HG03039 (cell line): Measurements from ENCODE around the gene KRTAP12-2.
"Not testable (repeated sequence)": the region's sequence is repeated elsewhere in the genome, so short reads cannot be mapped to it uniquely, and the experiment has no call there.

Experiments used
- ATAC-seq: cut with Tn5 transposase; IDR thresholded peaks from one replicate; pipeline ENCODE4 v1.9.1; 2021; ENCODE audit warnings: mild to moderate bottlenecking, moderate library complexity; ENCODE audit not compliant: unreplicated experiment

KRTAP12-2 gene

DNA sequence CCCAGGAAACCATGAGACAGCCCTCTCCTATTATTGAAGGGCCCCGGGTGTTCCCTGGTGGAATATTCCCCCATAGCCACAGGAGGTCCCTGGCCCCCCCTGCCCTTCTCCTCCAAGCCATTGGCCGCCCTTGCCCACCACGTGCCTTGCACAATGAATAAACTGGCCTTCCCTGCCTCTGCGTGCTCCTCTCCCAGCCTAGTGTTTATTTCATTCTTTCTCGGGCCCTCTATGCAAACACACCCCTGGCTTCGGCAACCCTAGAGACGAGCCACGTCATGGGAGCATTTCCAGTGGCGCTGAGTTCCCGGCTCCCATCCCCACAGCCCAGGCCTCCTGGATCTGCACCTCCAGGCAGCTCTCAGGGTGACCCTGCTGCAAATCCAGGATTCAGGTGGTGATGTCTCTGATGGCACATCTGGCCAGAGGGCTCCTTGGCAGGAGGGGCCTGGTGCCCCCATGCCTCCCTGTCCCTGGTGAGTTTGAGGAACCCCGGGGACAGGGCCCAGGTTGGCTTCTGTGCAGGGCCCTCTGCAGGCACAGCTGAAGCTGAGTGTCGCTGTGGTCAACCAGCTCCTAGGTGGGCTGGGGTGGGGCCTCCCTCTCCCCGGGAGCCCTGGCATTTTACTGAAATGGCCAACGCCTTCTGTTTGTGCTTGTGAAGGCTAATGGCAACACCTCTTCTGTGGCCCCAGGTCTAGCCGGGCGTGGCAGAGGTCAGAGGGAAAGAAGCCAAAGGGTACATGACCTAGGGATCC, 36.4 kb upstream of the KRTAP12-2 start:
- ATAC-seq: no peak

DNA sequence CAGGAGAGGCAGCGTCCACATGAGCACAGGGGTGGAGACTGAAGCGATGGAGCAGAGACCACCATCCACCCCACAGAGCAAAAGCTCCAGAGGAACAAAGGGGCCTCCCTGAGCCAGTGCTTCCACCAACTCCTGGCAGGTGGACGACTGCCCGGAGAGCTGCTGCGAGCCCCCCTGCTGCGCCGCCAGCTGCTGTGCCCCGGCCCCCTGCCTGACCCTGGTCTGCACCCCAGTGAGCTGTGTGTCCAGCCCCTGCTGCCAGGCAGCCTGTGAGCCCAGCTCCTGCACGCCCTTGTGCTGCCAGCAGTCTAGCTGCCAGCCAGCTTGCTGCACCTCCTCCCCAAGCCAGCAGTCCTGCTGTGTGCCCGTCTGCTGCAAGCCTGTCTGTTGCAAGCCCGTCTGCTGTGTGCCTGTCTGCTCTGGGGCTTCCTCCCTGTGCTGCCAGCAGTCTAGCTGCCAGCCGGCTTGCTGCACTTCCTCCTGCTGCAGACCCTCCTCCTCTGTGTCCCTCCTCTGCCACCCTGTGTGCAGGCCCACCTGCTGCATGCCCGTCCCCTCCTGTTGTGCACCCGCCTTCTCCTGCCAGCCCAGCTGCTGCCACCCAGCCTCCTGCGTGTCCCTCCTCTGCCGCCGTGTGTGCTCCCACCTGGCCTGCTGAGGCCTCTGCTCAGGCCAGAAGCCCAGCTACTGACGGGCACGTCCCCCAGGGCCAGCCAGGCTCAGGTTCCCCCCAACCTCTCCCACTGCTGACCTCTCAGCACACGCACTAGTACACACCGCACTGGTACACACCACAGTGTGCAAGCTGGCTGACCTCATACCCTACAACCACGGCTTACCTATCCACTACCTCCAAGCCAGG, 35.6 kb upstream of the KRTAP12-2 start:
- no peak for ATAC-seq

DNA sequence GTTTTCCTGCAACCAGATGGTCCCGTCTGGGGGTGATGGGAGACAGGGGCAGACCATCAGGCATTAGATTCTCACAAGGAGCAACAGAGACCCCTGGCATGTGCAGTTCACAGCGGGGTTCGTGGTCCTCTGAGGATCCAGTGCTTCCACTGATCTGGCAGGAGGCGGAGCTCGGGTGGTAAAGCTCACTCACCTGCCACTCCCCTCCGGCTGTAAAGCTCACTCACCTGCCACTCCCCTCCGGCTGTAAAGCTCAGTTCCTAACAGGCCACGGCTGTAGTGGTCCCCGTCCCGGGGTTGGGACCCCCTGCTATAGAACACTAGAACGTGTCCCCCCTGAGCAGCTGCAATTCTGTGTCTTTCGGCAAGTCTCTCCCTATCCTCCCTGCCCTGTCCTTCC, 34.8 kb upstream of the KRTAP12-2 start:
- no peak for ATAC-seq

DNA sequence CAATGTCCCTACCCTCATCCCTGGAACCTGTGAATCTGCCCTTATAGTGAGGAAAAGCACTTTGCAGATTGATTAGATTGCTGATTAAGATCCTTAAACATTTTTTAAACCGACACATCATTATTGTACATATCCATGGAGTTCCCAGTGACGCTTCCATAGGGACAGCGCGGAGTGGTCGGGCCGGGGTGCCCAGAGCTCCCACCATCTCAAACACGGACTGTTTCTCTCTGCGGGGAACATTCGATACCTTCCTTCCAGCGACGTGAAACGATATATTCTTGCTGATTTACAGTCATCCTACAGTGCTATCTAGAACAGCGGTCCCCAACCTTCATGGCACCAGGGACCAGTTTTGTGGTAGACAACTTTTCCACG, 34.3 kb upstream of the KRTAP12-2 start:
- ATAC-seq: no peak

DNA sequence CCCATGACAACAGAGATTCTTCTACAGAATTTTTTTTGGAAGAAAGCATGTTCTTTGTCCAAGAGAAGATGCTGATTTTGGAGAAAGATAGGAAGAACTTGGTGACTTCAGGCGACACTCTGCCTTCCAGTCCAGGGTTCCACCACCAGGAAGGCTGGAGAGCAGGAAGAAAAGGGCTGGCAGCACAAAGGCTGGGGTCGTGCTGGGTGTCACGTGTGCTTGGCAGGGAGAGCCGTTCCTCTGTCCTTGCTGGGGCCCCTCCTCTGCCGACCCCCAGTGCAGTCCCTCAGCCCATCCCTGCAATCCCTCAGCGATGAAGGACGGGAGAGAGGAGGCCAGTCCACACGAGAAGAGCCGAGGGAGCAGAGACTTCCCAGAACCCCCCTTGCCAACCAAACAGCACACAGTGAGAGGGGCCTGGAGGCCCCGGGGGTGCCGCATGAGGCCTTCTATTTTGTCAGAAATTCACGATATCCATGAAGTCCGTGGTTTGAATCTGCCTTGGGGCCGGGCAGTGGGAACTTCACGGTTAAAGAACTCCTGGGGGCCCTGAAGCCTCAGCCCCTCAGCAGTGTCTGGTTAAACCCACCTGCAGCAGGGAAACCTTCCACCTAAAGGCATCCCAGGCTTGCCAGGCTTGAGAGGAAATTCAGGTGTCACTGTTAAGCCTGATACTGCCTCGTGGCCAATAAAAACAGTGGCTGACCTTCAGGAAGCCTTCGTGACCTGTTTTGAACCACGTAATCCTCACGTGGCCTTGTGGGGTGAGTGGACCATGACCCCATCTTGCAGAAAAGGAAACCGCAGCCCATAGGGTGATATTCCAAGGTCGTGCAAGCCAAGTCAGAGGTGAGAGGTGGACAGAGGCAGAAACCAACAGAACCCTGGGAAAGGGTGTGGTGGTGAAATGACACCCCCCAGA, 33.6 kb upstream of the KRTAP12-2 start:
- ATAC-seq: no peak

DNA sequence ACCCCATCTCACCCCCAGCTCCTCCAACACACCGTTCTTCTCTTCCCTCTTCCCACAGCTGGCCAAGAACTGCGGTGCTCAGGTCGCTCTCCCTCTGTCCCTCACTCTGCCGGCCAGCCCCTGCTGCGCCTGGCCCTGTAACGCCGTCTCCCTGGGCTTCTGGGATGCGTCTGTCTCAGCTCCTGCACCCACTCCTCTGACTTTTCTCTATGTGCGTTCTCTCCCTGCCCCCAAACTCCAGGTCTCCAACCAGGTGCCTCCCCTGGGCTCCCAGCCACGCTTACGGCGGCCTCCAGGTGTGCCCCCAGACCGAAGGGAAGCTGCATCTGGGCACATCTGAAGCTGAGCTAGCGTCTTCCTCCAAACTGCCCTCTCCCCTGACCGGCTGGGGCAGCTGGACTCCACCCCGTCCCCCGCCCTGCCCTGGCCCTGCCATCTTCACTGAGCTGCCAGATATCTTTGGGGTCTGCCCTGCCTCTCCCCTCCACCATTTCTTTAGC, 32.8 kb upstream of the KRTAP12-2 start:
- ATAC-seq: no peak

DNA sequence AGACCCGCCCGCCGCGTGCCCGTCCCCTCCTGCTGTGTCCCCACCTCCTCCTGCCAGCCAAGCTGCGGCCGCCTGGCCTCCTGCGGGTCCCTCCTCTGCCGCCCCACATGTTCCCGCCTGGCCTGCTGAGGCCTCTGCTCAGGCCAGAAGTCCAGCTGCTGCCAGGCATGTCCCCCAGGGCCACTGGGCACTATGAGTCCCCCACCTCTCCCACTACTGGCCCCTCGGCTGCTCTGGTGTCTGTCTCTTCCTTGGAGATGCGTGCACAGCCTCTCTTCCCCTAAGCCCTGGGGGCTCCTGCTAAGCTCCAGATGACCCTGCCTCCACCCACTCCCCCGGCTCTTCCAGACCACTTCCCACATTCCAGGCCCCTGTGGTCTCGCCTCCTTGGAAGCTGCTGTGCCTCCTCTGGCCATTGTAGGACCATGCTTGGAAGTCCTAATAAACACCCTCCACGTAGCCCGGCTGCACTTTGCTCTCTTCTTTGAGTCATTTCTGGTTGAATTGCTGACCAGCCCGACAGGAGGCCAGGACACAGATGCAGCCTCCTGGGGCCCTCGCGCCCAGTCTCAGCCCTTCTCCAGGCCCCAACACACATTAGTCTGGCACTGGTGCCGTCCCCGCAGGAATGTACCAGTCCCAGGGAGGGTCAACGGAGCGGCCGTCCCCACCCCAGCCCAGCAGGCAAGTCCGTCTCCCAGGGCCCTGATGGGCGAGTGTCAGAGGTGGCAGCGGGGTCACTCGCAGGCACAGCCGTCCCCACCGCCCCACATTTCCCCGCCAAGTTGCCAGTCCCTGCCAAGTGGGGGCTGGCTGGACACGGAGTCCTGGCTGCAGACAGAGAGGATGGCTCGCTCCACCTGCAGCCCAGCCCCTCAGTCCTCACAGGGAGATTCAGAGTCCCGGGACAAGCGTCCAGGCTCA, 31.3 kb upstream of the KRTAP12-2 start:
- ATAC-seq: no peak

DNA sequence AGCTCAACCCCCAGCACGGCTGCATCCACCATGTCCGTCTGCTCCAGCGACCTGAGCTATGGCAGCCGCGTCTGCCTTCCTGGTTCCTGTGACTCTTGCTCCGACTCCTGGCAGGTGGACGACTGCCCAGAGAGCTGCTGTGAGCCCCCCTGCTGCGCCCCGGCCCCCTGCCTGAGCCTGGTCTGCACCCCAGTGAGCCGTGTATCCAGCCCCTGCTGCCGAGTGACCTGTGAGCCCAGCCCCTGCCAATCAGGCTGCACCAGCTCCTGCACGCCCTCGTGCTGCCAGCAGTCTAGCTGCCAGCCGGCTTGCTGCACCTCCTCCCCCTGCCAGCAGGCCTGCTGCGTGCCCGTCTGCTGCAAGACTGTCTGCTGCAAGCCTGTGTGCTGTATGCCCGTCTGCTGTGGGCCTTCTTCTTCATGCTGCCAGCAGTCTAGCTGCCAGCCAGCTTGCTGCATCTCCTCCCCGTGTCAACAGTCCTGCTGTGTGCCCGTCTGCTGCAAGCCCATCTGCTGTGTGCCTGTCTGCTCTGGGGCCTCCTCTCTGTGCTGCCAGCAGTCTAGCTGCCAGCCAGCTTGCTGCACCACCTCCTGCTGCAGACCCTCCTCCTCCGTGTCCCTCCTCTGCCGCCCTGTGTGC, 30.6 kb upstream of the KRTAP12-2 start, which contains the start of gene KRTAP10-12:
Gene KRTAP10-12 (plus strand): TSS at position 1 of the 639 bp plus-strand sequence. CDS start 30 bp downstream, at position 31.
- not testable (repeated sequence) for ATAC-seq

DNA sequence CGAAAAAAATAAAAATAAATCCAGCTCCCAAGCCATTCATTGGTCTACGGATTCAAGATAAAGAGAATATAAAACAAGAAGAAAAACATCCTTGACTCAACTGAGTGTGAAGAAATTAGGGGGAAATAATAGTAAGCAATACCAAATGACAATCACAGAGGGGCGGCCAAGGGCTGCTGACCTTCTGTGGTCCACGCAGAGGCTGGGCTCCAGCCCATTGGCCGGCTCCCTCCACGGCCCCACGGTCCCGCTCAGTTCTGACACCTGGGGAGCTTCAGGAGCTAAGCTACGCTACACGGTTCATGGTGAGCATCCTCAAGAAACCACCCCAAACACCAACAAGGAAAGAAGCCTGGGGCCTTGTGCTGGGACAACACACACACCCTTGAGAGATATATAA, 29.8 kb upstream of the KRTAP12-2 start:
- no peak for ATAC-seq

DNA sequence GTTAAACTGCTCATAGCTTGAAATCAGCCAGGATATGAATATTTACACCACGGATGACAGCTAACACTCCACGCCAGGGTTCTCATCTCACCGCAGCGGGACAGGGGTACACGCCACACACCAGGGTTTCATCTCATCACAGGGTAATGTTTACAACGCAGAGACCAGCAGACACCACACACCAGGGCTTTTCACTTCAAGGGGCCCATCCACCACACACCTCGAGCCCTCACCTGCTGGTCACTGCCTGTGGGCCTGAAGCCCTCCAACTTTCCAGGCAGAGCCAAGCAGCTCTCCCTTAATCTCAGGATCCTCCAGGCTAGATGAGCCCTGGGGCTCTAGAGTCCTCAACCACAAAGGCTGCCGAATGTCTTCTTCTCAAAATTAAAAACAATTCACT, 28.9 kb upstream of the KRTAP12-2 start:
- ATAC-seq: no peak

DNA sequence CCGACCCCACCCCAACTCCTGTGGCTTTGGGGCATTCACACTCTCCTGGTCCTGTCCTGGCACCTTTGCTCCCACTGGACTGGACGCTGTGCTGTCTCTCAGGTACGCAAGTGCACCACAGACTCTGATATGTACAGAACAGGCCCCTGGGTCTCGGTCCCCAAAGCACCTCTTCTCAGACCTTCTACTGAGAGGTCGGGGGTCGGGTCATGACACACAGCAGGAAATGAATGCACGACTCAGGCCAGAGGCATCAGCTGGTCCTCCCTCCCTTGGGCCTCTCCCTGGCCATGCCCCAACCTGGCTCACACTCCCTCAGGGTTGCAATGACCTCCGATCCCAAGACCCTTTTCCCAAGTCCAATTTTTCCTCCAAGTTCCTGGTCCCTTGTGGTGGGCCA, 28.5 kb upstream of the KRTAP12-2 start:
- no peak for ATAC-seq

DNA sequence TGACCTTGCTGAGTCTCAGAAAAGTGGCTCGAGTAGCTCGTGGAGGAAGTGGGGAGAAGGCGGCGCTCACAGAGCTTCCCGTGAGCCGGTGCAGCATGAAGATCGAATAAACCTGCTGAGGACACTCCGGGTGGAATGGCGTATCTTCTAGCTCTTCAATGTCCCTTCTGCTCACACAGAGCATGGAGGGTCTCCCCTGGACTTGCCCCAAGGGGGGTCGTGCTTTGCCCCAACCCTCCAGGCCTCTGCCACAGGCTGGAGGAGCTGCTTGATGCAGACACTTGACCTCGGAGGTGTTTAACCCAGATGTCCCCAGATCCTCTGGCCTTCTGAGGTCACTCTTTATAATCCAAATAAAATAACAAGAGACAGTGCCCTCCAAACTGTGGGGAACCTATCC, 28.0 kb upstream of the KRTAP12-2 start:
- no peak for ATAC-seq

DNA sequence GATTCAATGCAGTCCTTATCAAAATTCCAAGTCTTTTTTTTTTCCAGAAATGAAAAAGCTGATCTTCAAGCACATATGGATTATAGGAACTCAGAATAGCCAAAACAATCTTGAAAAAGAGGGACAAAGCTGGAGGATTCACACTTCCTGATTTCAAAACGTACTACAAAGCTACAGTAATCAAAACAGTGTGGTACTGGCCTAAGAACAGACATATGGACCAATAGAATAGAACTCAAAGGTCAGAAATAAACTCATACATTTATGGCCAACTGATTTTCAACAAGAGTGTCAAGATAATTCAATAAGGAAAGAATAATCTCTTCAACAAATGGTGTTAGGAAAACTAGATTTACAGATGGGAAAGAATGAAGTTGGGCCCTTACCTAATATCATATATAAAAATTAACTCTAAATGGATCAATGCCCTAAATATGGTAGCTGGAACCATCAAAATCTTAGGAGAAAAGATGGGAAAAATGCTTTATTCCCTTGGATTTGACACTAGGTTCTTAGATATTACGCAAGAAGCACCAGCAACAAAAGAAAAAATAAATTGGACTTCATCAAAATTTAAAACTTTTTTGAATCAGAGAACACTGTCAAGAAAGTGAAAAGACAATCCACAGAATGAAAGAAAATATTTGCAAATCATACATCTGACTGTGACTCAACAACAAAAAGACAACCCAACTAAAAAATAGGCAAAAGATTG, 26.2 kb upstream of the KRTAP12-2 start:
- no peak for ATAC-seq

DNA sequence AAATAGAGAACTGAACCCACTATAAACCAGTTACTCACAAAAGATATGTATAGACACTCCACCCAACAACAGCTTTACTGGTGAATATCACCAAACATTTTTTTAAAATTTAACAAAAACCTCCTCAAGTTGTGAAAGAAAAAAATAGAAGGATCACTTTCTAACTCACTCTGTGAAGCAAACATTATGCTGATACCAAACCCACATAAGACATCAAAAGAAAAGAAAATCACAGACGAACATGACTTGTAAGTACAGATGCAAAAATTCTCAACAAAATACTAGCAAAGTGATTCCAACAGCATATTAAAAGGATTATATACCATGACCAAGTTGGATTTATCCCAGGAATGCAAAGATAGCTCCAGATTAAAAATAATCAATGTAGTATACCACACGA, 25.0 kb upstream of the KRTAP12-2 start:
- no peak for ATAC-seq

DNA sequence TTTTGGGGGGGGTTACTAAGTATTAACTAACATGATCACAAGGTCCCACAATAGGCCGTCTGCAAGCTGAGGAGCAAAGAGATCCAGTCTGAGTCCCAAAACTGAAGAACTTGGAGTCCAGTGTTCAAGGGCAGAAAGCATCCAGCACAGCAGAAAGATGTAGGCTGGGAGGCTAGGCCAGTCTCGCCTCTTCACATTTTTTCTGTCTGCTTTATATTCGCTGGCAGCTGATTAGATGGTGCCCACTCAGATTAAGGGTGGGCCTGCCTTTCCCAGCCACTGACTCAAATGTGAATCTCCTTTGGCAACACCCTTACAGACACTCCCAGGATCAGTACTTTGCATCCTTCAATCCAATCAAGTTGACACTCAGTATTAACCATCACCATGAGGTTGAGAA, 23.0 kb upstream of the KRTAP12-2 start:
- ATAC-seq: not testable (repeated sequence)

DNA sequence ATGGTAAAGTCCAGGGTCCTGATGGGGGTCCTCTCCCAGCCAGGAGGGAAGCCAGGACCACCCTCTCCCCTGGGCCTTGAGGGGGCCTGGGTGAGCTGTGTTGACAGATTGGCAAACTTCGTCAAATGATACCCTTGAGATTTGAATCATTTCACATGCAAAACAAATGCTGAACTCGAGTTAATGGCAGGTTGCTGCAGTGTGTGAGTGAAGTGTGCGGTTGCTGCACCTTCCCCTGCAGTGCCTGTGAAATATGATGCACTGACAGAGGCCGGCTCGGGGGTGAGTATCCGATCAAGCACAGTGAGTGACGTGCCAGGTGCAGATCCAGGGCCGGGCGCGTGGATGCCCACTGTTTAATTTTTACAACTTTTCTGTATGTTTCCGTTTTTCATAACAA, 20.9 kb upstream of the KRTAP12-2 start:
- no peak for ATAC-seq

DNA sequence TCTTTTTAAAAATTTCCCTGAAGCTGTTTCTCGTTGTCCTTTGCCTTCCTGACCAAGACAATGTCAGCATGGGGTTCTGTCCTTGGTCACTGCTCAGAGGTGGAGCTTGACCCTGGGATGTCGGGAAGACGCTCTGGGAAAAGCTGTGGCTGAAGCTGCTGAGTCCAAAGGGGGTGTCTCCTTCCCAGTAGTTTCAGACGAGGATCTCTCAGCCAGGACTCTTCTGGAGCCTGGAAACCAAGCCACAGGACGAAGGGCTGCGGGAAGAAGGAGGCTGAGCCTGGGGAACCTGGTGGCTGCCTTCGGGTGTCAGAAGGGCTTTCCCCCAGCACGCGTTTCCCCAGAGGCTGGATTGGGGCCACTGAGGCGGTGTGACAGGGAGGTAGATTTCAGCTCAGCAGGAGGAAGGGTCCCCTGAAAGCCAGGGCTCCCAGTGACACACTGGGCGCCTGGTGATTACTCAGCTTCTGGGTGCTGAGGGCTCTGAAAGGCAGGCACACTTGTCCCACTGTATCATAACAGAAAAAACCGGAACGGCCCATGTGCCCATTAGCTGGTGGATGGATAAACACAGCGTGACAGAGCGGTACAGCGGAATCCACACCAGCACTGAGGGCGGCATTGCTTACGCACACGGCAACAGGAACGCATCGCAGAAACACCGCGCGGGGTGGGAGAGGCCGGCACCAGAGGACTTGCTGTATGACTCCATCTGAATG, 20.3 kb upstream of the KRTAP12-2 start:
- no peak for ATAC-seq
